ENCODE measurements around the gene IQCM. TPM values are rescaled to one million over a fixed set of nuclear protein-coding genes. Genes with fewer than 3 reads are reported as not detected.
A peak's percentile ranks its signal among the peaks of the same experiment; 100 is the strongest.

IQCM gene
- total and polyA plus RNA-seq, 2 donors (not counting 3 experiments of a cell fraction or from before 2014, with no cell fraction given) = not detected

DNA sequence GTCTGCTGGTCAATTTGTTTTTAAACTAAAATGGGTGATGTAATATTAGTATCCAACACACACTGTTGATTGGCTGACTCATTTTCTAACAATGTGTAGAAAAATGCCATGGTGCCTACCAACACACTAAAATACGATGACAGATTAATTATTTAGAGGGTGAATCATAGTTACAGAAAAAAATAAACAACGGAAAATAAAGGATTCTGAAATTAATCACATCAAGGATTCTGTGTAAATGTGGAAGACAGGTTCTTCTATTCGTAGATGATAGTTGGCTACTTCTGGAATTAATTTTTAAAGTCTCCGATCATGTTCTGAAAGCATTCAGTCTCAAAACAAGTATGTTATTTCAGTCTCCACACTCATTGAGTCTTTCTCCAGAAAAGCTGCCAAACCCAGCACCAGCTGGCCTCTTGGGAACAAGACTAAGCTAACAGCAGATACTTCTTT lies 8.2 kb upstream of the IQCM start:
- Histone ChIP-seq H3K27me3 (ENCODE audit: control insufficient read depth in 2 of 2, insufficient read depth in 2 of 2, low read length in 2 of 2) (no peaks in the 10 kb centered on the region), H3K4me2 (ENCODE audit: insufficient read depth, low read length) (peak overlapping the region; percentile 42), H3K27ac (ENCODE audit: insufficient read depth, low read depth, low read length) (peak overlapping the region; percentile 65), H3K9me3 (replicated peaks; ENCODE audit: control insufficient read depth, insufficient read depth, low read length) (no peaks in the 10 kb centered on the region), H3K9me1 (replicated peaks; ENCODE audit: control insufficient read depth, extremely low read depth, insufficient read depth, low read length) (no peaks in the 10 kb centered on the region), H3K9ac (replicated peaks; ENCODE audit: extremely low read depth, insufficient read depth, low read length) (peak overlapping the region; percentile 55), H2AFZ (ENCODE audit: low read depth, low read length) (no peak overlapping the region), H3K4me3 (replicated peaks in 1 of 3; ENCODE audit: insufficient read depth in 1 of 3, low read depth in 1 of 3, low read length in 3 of 3) (no peak overlapping the region), H3K36me3 (ENCODE audit: control insufficient read depth in 2 of 2, extremely low read depth in 1 of 2, insufficient read depth in 2 of 2, low read length in 2 of 2) (no peaks in the 10 kb centered on the region), H4K20me1 (replicated peaks; ENCODE audit: control insufficient read depth, extremely low read depth, insufficient read depth, low read length) (no peaks in the 10 kb centered on the region), H3K4me1 (ENCODE audit: control insufficient read depth, extremely low read depth, insufficient read depth, low read length) (peaks cover 2% of the 10 kb centered on the region), H3K79me2 (ENCODE audit: control insufficient read depth, insufficient read depth, low read length) (no peaks in the 10 kb centered on the region)
- DNase-seq (ENCODE audit: low read depth, low spot score) = peak; percentile 86
- intact Hi-C loops (cut with micrococcal nuclease) (loop anchor here (1.0 kb wide), 1 partner anchor 115 kb away; no protein-coding TSS in a partner anchor), dilution Hi-C loops (cut with MboI; ENCODE audit: extremely low pct_ligation_motif_present, low sequenced_read_pairs) (no loop called here)
- POLR2A ChIA-PET = no interaction called here
- BruUV-seq (replicated peaks) = no TSS peak
- no peak for TF ChIP-seq POLR2A (IDR thresholded peaks at IDR 0.05; ENCODE audit: low read depth, low read length)
- no peak for TF ChIP-seq GATA2 (IDR thresholded peaks at IDR 0.05; ENCODE audit: insufficient read depth, insufficient read length, low read depth, low read length)
- no peak for TF ChIP-seq MYC (IDR thresholded peaks at IDR 0.05; ENCODE audit: low read depth, low read length)
- TF ChIP-seq POLR2AphosphoS5 (IDR thresholded peaks at IDR 0.05; ENCODE audit: insufficient read depth, low read depth, low read length) = no peak
- TF ChIP-seq, protein P1, sequence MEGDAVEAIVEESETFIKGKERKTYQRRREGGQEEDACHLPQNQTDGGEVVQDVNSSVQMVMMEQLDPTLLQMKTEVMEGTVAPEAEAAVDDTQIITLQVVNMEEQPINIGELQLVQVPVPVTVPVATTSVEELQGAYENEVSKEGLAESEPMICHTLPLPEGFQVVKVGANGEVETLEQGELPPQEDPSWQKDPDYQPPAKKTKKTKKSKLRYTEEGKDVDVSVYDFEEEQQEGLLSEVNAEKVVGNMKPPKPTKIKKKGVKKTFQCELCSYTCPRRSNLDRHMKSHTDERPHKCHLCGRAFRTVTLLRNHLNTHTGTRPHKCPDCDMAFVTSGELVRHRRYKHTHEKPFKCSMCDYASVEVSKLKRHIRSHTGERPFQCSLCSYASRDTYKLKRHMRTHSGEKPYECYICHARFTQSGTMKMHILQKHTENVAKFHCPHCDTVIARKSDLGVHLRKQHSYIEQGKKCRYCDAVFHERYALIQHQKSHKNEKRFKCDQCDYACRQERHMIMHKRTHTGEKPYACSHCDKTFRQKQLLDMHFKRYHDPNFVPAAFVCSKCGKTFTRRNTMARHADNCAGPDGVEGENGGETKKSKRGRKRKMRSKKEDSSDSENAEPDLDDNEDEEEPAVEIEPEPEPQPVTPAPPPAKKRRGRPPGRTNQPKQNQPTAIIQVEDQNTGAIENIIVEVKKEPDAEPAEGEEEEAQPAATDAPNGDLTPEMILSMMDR (IDR thresholded peaks at IDR 0.05; ENCODE audit: extremely low read depth in 1 of 2, insufficient read depth in 1 of 2, low read depth in 1 of 2, low read length in 2 of 2) = no peak
- TF ChIP-seq FOS (IDR thresholded peaks at IDR 0.05; ENCODE audit: borderline replicate concordance, insufficient read depth, low read length) = peak; percentile 89
- TF ChIP-seq EZH2 (IDR thresholded peaks at IDR 0.05; ENCODE audit: borderline replicate concordance, low read depth, low read length, severe bottlenecking) = no peak
- TF ChIP-seq, protein P2, sequence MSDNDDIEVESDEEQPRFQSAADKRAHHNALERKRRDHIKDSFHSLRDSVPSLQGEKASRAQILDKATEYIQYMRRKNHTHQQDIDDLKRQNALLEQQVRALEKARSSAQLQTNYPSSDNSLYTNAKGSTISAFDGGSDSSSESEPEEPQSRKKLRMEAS (IDR thresholded peaks at IDR 0.05; ENCODE audit: insufficient read depth, insufficient read length) = no peak
- TF ChIP-seq JUN (IDR thresholded peaks at IDR 0.05; ENCODE audit: borderline replicate concordance, insufficient read depth, insufficient read length, low read depth) = peak; percentile 87
- CTCF ChIA-PET = interaction anchor here (0.9 kb wide), 1 partner anchor 11 kb away, joined by 3 read pairs; no protein-coding TSS in a partner anchor
- FAIRE-seq = peak; percentile 66
